ENCODE data around the gene MBD6. TPM values are rescaled to one million over a fixed set of nuclear protein-coding genes. Genes with fewer than 3 reads are reported as not detected.

MBD6 gene
- total and polyA plus RNA-seq, 2 of the 8 experiments (the other 6 are each of a cell fraction or from before 2014, with no cell fraction given), result 3.9 to 32.3 TPM

- 100% methylated on average over 1 of the region's 1 CpG; no CpG with 5 or more reads in 1 of the 2 experiments for WGBS, 2 experiments (ENCODE audit: extremely low coverage in 1 of 2, insufficient coverage in 1 of 2, insufficient read length in 1 of 2, insufficient replicate concordance in 2 of 2, low coverage in 1 of 2, low lambda C conversion rate in 2 of 2, missing lambda C conversion rate in 1 of 2)
- Histone ChIP-seq H3K9me3 (ENCODE audit: insufficient read depth in 2 of 2, low read depth in 1 of 2, low read length in 1 of 2) (no peaks in the 10 kb centered on the region), H3K56ac (replicated peaks; ENCODE audit: insufficient read length, low read depth, low read length) (no peak overlapping the region), H2AFZ (ENCODE audit: low read length) (no peak overlapping the region), H3K27me3 (replicated peaks in 1 of 4; ENCODE audit: control insufficient read depth in 3 of 4, extremely low read depth in 1 of 4, insufficient read depth in 3 of 4, low read length in 3 of 4) (peaks cover 0 to 1% (median 0%) of the 10 kb centered on the region in 4 experiments; a peak in 1 of 7 replicates), H2BK5ac (ENCODE audit: low read depth, low read length) (no peak overlapping the region), H4K8ac (ENCODE audit: extremely low read depth, insufficient read depth, low read length) (no peak overlapping the region), H4K5ac (ENCODE audit: insufficient read length, low read depth, low read length) (no peak overlapping the region), H4K91ac (replicated peaks; ENCODE audit: insufficient read length, low read length) (no peak overlapping the region), H2AK5ac (ENCODE audit: low read depth, low read length) (no peak overlapping the region), H2BK20ac (ENCODE audit: low read length) (no peak overlapping the region), H3K14ac (ENCODE audit: insufficient read length) (no peak overlapping the region), H3K4ac (replicated peaks; ENCODE audit: insufficient read length, low read depth, low read length) (no peak overlapping the region), H3K27ac (ENCODE audit: low read depth, low read length) (no peak overlapping the region), H3K23ac (ENCODE audit: insufficient read length) (no peak overlapping the region), H3K4me2 (ENCODE audit: insufficient read depth in 1 of 2, low read depth in 2 of 2, low read length in 2 of 2) (no peak overlapping the region), H3K36me3 (ENCODE audit: control insufficient read depth in 2 of 4, insufficient read depth in 4 of 4, low read length in 3 of 4) (peaks cover 14 to 75% (median 54%) of the 10 kb centered on the region in 4 experiments; a peak in 7 of 8 replicates), H3K18ac (ENCODE audit: extremely low read depth, low read length) (no peak overlapping the region), H3K79me2 (ENCODE audit: control insufficient read depth in 1 of 2, insufficient read depth in 2 of 2, low read length in 2 of 2) (no peaks in the 10 kb centered on the region), H3K9ac (replicated peaks in 1 of 4; ENCODE audit: extremely low read depth in 1 of 4, low read depth in 3 of 4, low read length in 3 of 4) (no peak overlapping the region), H2BK15ac (ENCODE audit: low read length) (no peak overlapping the region), H4K20me1 (replicated peaks in 1 of 2; ENCODE audit: control insufficient read depth in 1 of 2, insufficient read depth in 2 of 2, low read length in 2 of 2) (peaks cover 1 to 8% of the 10 kb centered on the region in 2 experiments), H2BK120ac (replicated peaks; ENCODE audit: low read depth, low read length) (no peak overlapping the region), H3K4me3 (ENCODE audit: extremely low read depth in 1 of 4, insufficient read depth in 2 of 4, low read depth in 3 of 4, low read length in 4 of 4) (no peak overlapping the region), H3K79me1 (ENCODE audit: low read depth, low read length) (no peaks in the 10 kb centered on the region), H3K23me2 (ENCODE audit: low read depth, low read length) (no peaks in the 10 kb centered on the region), H3K4me1 (replicated peaks in 1 of 4; ENCODE audit: control insufficient read depth in 3 of 4, insufficient read depth in 4 of 4, low read length in 3 of 4) (peaks cover 0 to 2% (median 0%) of the 10 kb centered on the region in 4 experiments; a peak in 1 of 7 replicates), H2BK12ac (ENCODE audit: low read depth, low read length) (no peak overlapping the region)
- no peak for FAIRE-seq
- no peak for DNase-seq (ENCODE audit: low read depth in 1 of 2, low spot score in 2 of 2)
- ChIA-PET POLR2A (ENCODE audit: partially characterized antibody) (interaction anchor here (1.0 to 8.9 kb wide), 7 partner anchors 8 to 40 kb away, joined by 3 to 65 read pairs (median 12); partner anchors contain the start of genes DCTN2, DDIT3 and MBD6), CTCF (ENCODE audit: partially characterized antibody) (interaction anchor here (0.6 to 2.0 kb wide), 7 partner anchors 9 to 407 kb away, joined by 3 to 7 read pairs (median 4); partner anchors contain the start of genes DCTN2 and MBD6)
Measured at GRCh38 chr12:57531836-57532235, 9.2 kb downstream of the MBD6 start.

Data from H1 (cell line).